Osteoblast (primary cell): ENCODE measurements around the gene HHATL. TPM values are rescaled to one million over a fixed set of nuclear protein-coding genes. Genes with fewer than 3 reads are reported as not detected.

Experiments used
- total RNA-seq: library from RNA; depleted of rRNA; stranded (reverse); fragments of >200 nt; gene quantifications from 2 replicates; pipeline ENCODE4 v1.2.3, GENCODE V29; 2012

Gene HHATL
- total RNA-seq, 1 donor, result not detected

Other genes starting within 250 kb of the HHATL start
- not detected in 2 replicates for gene VIPR1, start 200.2 kb downstream of the HHATL start, total RNA-seq
- gene SEC22C, start 120.8 kb downstream of the HHATL start, total RNA-seq, result 60.1 and 62.2 TPM in 2 replicates
- 11.6 and 12.7 TPM in 2 replicates for gene SS18L2, start 111.9 kb downstream of the HHATL start, total RNA-seq
- gene NKTR, start 102.1 kb downstream of the HHATL start, total RNA-seq, result 80.3 and 98.4 TPM in 2 replicates
- 39.2 and 41.3 TPM in 2 replicates for gene ZBTB47, start 49.1 kb downstream of the HHATL start, total RNA-seq
- gene KLHL40, start 17.3 kb downstream of the HHATL start, total RNA-seq, result not detected in 2 replicates
- gene CCDC13, start 70.5 kb upstream of the HHATL start, total RNA-seq, result 0.72 and 0.88 TPM in 2 replicates
- gene HIGD1A, start 101.7 kb upstream of the HHATL start, total RNA-seq, result 86.6 and 88.3 TPM in 2 replicates
- gene ACKR2, start 106.6 kb upstream of the HHATL start, total RNA-seq, result under 0.01 TPM in 1 of 2 replicates, not detected in the other
- not detected in 2 replicates for gene CYP8B1, start 173.1 kb upstream of the HHATL start, total RNA-seq
- gene ZNF662, start 203.3 kb upstream of the HHATL start, total RNA-seq, result 4.0 and 4.1 TPM in 2 replicates